Thyroid gland (tissue), 4 donors: ENCODE results near the gene AGAP5. TPM values are rescaled to one million over a fixed set of nuclear protein-coding genes. Genes with fewer than 3 reads are reported as not detected.

Experiments used
- DNase-seq, 2 donors: peaks; one replicate each; pipeline ENCODE4 v3.0.0-alpha.2; 2019
- H3K27ac ChIP-seq, 3 donors: fragments of 200-600 bp; sonication (generic); 1 replicate in 2 of 3; 2 replicates in 1 of 3; pipeline ENCODE4 v1.5.1; 2016 to 2019; ENCODE audit warnings: mild to moderate bottlenecking in 1 of 3, moderate library complexity in 1 of 3
- H3K27me3 ChIP-seq: fragments of 200-600 bp; sonication (generic); one replicate; pipeline ENCODE4 v1.5.1; 2019
- H3K36me3 ChIP-seq, 2 donors: fragments of 200-600 bp; sonication (generic); one replicate each; pipeline ENCODE4 v1.5.1; 2016 to 2019
- H3K4me1 ChIP-seq, 2 donors: fragments of 200-600 bp; sonication (generic); one replicate each; pipeline ENCODE4 v1.5.1; 2017 to 2019
- H3K4me3 ChIP-seq, 3 donors: fragments of 200-600 bp; sonication (generic); replicated peaks in 1 of 3; 1 replicate in 2 of 3; 2 replicates in 1 of 3; pipeline ENCODE4 v1.5.1; 2016; ENCODE audit warnings: mild to moderate bottlenecking in 1 of 3
- H3K9me3 ChIP-seq: fragments of 200-600 bp; sonication (generic); one replicate; pipeline ENCODE4 v1.5.1; 2017
- CTCF ChIP-seq, 6 experiments: fragments of 200-600 bp in 3 of 6; fragments of 450-650 bp in 3 of 6; sonication (generic) in 3 of 6; IDR thresholded peaks; one replicate each; pipeline ENCODE4 v1.5.1; 2016 to 2019; ENCODE audit warnings: antibody characterized with exemption in 6 of 6, mild to moderate bottlenecking in 2 of 6, inconsistent platforms in 1 of 6, moderate library complexity in 1 of 6
- POLR2A ChIP-seq, 2 donors: fragments of 450-650 bp; IDR thresholded peaks; one replicate each; pipeline ENCODE4 v1.6.1; 2017; ENCODE audit warnings: antibody characterized with exemption in 2 of 2, mild to moderate bottlenecking in 2 of 2, moderate library complexity in 1 of 2
- WGBS, 2 donors: methylation state at CpG; one replicate each; pipeline ENCODE4 v1.1.5; 2017; 5-methylcytosine and 5-hydroxymethylcytosine counted together
- intact Hi-C: fragments of 100-400 bp; cut with DNase I; formaldehyde crosslinking; loops from one replicate; pipeline ENCODE4 v1.15.1; 2023
- total RNA-seq, 4 donors: library from RNA; depleted of rRNA; stranded (reverse); fragments of >200 nt; gene quantifications; one replicate each; pipeline ENCODE4 v1.2.3, GENCODE V29; 2016

The AGAP5 gene
- total RNA-seq, 4 donors from 2014 or later: 8.2 to 12.1 (median 10.2) TPM

DNA sequence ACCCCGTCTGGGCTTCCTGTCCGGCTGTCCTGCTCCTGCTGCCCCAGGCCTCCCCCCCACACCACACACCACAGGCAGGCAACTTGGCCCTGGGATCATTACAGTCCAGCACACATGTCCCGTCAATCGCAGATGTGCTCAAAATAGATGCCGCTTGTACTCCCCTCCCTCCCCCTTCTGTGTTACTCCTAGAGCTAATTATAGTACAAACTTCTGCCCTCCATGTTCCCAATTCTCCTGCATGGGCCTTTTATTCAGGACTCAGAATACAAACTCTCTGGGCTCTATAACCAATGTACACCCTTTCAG is 42.0 kb downstream of the AGAP5 start, which contains the start of gene SYNPO2L:
SYNPO2L (minus strand) TSS at position 40 of the 309 bp plus-strand sequence. CDS start 107 bp downstream, outside the sequence.
- Histone ChIP-seq H3K4me1 (no peaks in the 10 kb centered on the region), H3K27ac (no peak within 1 kb of the TSS), H3K27me3 (no peaks in the 10 kb centered on the region), H3K9me3 (no peaks in the 10 kb centered on the region), H3K4me3 (no peak within 1 kb of the TSS), H3K36me3 (no peaks in the 10 kb centered on the region)
- TF ChIP-seq CTCF (IDR thresholded peaks at IDR 0.05) (no peak), POLR2A (IDR thresholded peaks at IDR 0.05) (no peak)
- DNase-seq: no peak
- intact Hi-C loops: no loop called here
- WGBS, 2 donors: 85 to 87% methylated on average over 5 of the region's 5 CpGs

- WGBS, 2 donors: 78 to 88% methylated on average over 11 to 12 of the region's 12 CpGs
- H3K27me3 ChIP-seq: no peaks in the 10 kb centered on the region
- H3K4me1 ChIP-seq: no peaks in the 10 kb centered on the region
- no peak overlapping the region for H3K4me3 ChIP-seq
- H3K27ac ChIP-seq: no peak overlapping the region
- TF ChIP-seq CTCF (IDR thresholded peaks at IDR 0.05): no peak
- no peak for TF ChIP-seq POLR2A (IDR thresholded peaks at IDR 0.05)
- no peak for DNase-seq
- H3K9me3 ChIP-seq: no peaks in the 10 kb centered on the region
- H3K36me3 ChIP-seq: no peaks in the 10 kb centered on the region
- intact Hi-C loops: no loop called here
Observed at GRCh38 chr10:73655257-73655989, 42.5 kb downstream of the AGAP5 start.

DNA sequence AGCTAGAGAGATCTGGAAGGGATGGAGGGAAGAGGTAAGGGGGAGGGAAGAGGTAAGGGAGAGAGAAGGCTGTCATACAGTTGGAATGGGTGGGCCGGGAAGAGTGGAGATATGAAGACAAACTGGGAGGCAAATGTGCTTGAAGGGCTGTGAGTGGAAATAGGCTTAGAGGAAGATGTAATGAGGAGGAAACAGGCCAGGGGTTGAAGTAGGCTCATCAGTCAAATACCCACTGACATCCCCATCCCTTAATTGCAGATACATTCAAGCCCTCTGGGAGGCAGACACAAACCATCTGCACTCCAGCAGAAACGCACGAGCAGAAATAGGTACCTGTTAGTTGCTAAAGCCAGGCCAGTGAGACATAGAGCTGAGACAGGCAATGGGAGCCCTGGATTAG is 44.2 kb downstream of the AGAP5 start:
- H3K9me3 ChIP-seq: no peaks in the 10 kb centered on the region
- intact Hi-C loops: no loop called here
- DNase-seq: no peak
- H3K27me3 ChIP-seq: no peaks in the 10 kb centered on the region
- H3K4me3 ChIP-seq: no peak overlapping the region
- H3K27ac ChIP-seq: no peak overlapping the region
- 67 to 80% methylated on average over 3 of the region's 3 CpGs for WGBS, 2 donors
- H3K36me3 ChIP-seq: no peaks in the 10 kb centered on the region
- TF ChIP-seq CTCF (IDR thresholded peaks at IDR 0.05): no peak
- TF ChIP-seq POLR2A (IDR thresholded peaks at IDR 0.05): no peak
- peaks cover 0 to under 1% of the 10 kb centered on the region in 2 donors for H3K4me1 ChIP-seq

DNA sequence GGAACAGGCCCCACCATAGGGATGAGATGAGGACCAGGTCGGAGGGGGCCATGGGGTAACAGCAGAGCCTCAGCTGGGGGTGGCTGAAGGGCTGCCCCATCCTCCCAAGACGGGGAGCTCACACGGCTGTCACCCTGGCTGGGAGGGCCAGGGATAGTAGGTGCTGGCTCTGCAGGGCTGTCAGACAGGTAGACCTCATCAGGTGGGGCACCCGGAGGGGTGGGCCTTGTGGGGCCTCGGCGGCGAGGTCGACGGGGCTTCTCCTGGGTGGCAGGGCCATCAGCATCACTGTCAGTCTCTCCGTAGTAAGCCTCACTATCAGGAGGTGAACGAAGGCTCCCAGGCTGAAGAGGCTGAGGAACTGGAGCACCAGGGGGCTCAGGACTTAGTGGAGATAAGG is 44.7 kb downstream of the AGAP5 start:
- WGBS, 2 donors: 86 to 93% methylated on average over 11 of the region's 11 CpGs
- Histone ChIP-seq H3K4me1 (peaks cover 1 to 6% of the 10 kb centered on the region in 2 donors), H3K36me3 (no peaks in the 10 kb centered on the region), H3K27ac (no peak overlapping the region), H3K27me3 (no peaks in the 10 kb centered on the region), H3K4me3 (no peak overlapping the region), H3K9me3 (no peaks in the 10 kb centered on the region)
- TF ChIP-seq POLR2A (IDR thresholded peaks at IDR 0.05) (no peak), CTCF (IDR thresholded peaks at IDR 0.05) (no peak)
- DNase-seq: no peak
- intact Hi-C loops: no loop called here

- Histone ChIP-seq H3K4me1 (peaks cover 8 to 19% of the 10 kb centered on the region in 2 donors), H3K27ac (no peak overlapping the region), H3K27me3 (no peaks in the 10 kb centered on the region), H3K9me3 (no peaks in the 10 kb centered on the region), H3K36me3 (no peaks in the 10 kb centered on the region), H3K4me3 (no peak overlapping the region)
- no peak for DNase-seq
- TF ChIP-seq POLR2A (IDR thresholded peaks at IDR 0.05) (no peak), CTCF (IDR thresholded peaks at IDR 0.05) (no peak)
- 76 to 77% methylated on average over 5 of the region's 5 CpGs for WGBS, 2 donors
- intact Hi-C loops: no loop called here
Observed at GRCh38 chr10:73650537-73651331, 47.2 kb downstream of the AGAP5 start.
